Pancreas (tissue), 10 donors: ENCODE data around the gene CPSF6. TPM values are rescaled to one million over a fixed set of nuclear protein-coding genes. Genes with fewer than 3 reads are reported as not detected.

Experiments
- ATAC-seq, 4 donors: fragments of 200-7000 bp; cut with Tn5 transposase; one replicate each; pipeline versions ENCODE4 v1.8.0 to v1.9.1; 2020; ENCODE audit warnings: mild to moderate bottlenecking in 4 of 4, moderate library complexity in 4 of 4
- DNase-seq, 6 donors: peaks; one replicate each; pipeline ENCODE4 v3.0.0-alpha.2; 2020
- FAIRE-seq: peaks from 2 replicates; lab custom pipeline; 2012; peaks lifted over from hg19 to GRCh38; lab: Jason Lieb, UNC
- H3K27ac ChIP-seq, 4 donors: fragments of 200-600 bp; sonication (generic); 1 replicate in 3 of 4; 2 replicates in 1 of 4; pipeline versions ENCODE4 v1.5.0 to v1.8.0; 2020
- H3K27me3 ChIP-seq, 4 donors: fragments of 200-600 bp; one replicate each; pipeline ENCODE4 v1.8.0; 2021
- H3K36me3 ChIP-seq, 3 donors: fragments of 200-600 bp; sonication (generic) in 1 of 3; one replicate each; pipeline versions ENCODE4 v1.5.0 to v1.8.0; 2020 to 2021
- H3K4me1 ChIP-seq, 3 donors: fragments of 200-600 bp; one replicate each; pipeline ENCODE4 v1.8.0; 2021
- H3K4me3 ChIP-seq, 4 donors: fragments of 200-600 bp; sonication (generic) in 2 of 4; one replicate each; pipeline versions ENCODE4 v1.5.0 to v1.8.0; 2020 to 2021
- H3K9me3 ChIP-seq, 4 donors: fragments of 200-600 bp; one replicate each; pipeline ENCODE4 v1.8.0; 2021
- CTCF ChIP-seq, 4 donors: fragments of 200-600 bp; sonication (generic) in 3 of 4; IDR thresholded peaks; one replicate each; pipeline versions ENCODE4 v1.5.0 to v1.8.0; 2021; ENCODE audit warnings: antibody characterized with exemption in 4 of 4
- WGBS, 2 donors: extraction: QIAGEN DNeasy Blood & Tissue Kit; methylation state at CpG; one replicate each; pipeline ENCODE4 v1.1.7; 2013; 5-methylcytosine and 5-hydroxymethylcytosine counted together
- intact Hi-C, 3 donors: fragments of 100-400 bp; cut with DNase I; formaldehyde crosslinking; loops; one replicate each; pipeline versions ENCODE4 v1.11.1 to v1.14.2; 2022
- polyA plus RNA-seq, 2 donors: library from polyadenylated mRNA; stranded (reverse); fragments of 200-250 nt; gene quantifications; one replicate each; pipeline ENCODE4 v1.2.3, GENCODE V29; 2013
- total RNA-seq, 6 donors: library from RNA; stranded (reverse); fragmentation: NEBNext Ultra II Directional in 4 of 6; extraction: Animal tissue kit (Norgen Biotek cat#: 25700) in 4 of 6; gene quantifications; one replicate each; pipeline versions ENCODE4 v1.2.1 to v1.2.4, GENCODE V29; 2021 to 2023
- donor health status: healthy with polysubstance abuse.
- donor health status: DM: no; HTN: no; CAD: no; lungs with moderate emphysema.
- donor health status: DM: no; HTN: no; CAD: no.
- donor health status: control.
- donor health status: control.
- donor health status: Bipolar disorder and iron deficiency.
- donor health status: DM: yes; HTN: yes; CAD: no.
- donor health status: DM: no; HTN: no; CAD: no.
- donor health status: DM: no; HTN: no; CAD: no.
- donor health status: DM: yes; HTN: yes; CAD: no.

The CPSF6 gene
- total and polyA plus RNA-seq, 8 donors: 14.1 to 34.2 (median 25.1) TPM

DNA sequence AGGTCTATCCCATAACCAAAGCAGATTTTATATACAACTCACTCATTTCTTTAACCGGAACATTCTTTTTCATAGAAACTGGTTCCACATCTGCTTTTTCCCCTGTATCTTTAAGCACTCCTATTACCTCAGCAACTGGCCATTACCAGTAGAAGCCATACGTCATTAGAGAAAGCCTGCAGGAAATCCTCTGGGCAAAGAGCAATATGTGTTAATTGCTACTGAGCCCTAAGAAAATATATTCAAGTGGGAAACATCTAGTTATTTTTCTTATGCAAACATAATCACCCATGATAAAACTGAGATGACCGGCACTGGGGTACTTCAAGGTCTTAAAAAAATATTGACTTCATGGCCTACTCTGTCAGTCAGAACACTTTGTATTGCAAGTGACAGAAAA, 28.2 kb upstream of the CPSF6 start:
- no peak overlapping the region for H3K4me3 ChIP-seq
- H3K9me3 ChIP-seq: no peaks in the 10 kb centered on the region
- H3K36me3 ChIP-seq: no peaks in the 10 kb centered on the region
- no peak for FAIRE-seq
- no peak overlapping the region for H3K27ac ChIP-seq
- H3K27me3 ChIP-seq: no peaks in the 10 kb centered on the region
- no peak for DNase-seq
- H3K4me1 ChIP-seq: no peaks in the 10 kb centered on the region
- 71 to 75% methylated on average over 3 of the region's 3 CpGs for WGBS, 2 donors
- ATAC-seq: no peak
- intact Hi-C loops: no loop called here
- TF ChIP-seq CTCF (IDR thresholded peaks at IDR 0.05): no peak

- Histone ChIP-seq H3K4me1 (no peaks in the 10 kb centered on the region), H3K4me3 (no peak overlapping the region), H3K27me3 (no peaks in the 10 kb centered on the region), H3K9me3 (no peaks in the 10 kb centered on the region), H3K27ac (no peak overlapping the region), H3K36me3 (no peaks in the 10 kb centered on the region)
- FAIRE-seq (no peak), ATAC-seq (no peak), DNase-seq (no peak)
- intact Hi-C loops: no loop called here
- TF ChIP-seq CTCF (IDR thresholded peaks at IDR 0.05): no peak
- 54 to 69% methylated on average over 1 of the region's 1 CpG for WGBS, 2 donors
Measured at GRCh38 chr12:69214169-69214568, 25.2 kb upstream of the CPSF6 start.

DNA sequence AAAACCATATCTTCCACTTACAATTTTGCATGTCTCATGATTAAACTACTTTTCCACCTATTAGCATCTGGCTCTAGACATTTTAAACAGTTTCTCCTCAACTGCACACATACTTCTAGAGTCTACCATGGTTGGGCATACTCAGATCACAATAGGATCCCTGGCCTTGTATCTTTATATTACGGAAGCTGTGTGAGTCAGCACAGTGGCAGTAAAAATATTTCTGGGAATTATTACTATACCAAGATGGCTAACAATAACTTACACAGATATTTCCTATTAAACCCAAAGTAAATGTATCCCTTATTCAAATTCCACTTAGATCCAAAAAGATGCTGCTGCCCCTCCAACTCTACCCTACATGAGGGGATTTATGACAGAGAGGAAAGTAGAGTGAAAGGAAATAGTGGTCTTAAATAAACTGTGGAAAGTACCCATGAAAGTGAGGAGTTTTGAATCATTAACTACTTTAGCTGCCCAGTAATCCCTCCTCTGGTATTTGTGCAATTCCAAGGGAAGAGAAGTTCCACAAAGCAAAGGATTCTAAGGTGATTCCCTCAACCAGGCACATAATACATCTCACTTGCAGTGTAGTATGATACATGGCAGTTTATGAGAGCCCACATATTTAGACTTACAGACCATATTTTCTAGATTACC, 14.0 kb upstream of the CPSF6 start:
- TF ChIP-seq CTCF (IDR thresholded peaks at IDR 0.05): no peak
- 96% methylated on average over 1 of the region's 1 CpG for WGBS, 2 donors
- Histone ChIP-seq H3K4me3 (no peak overlapping the region), H3K27ac (no peak overlapping the region), H3K4me1 (no peaks in the 10 kb centered on the region), H3K36me3 (no peaks in the 10 kb centered on the region), H3K9me3 (peaks cover 0 to 4% (median 0%) of the 10 kb centered on the region in 4 donors), H3K27me3 (no peaks in the 10 kb centered on the region)
- intact Hi-C loops: no loop called here
- no peak for FAIRE-seq
- no peak for ATAC-seq
- DNase-seq: no peak

GRCh38 chr12:69231479-69231878, 7.9 kb upstream of the CPSF6 start:
- peaks cover 0 to 4% (median 0%) of the 10 kb centered on the region in 4 donors for H3K9me3 ChIP-seq
- ATAC-seq (no peak), FAIRE-seq (no peak), DNase-seq (no peak)
- H3K4me1 ChIP-seq: no peaks in the 10 kb centered on the region
- no peaks in the 10 kb centered on the region for H3K36me3 ChIP-seq
- H3K27ac ChIP-seq: no peak overlapping the region
- H3K4me3 ChIP-seq: no peak overlapping the region
- H3K27me3 ChIP-seq: no peaks in the 10 kb centered on the region
- no peak for TF ChIP-seq CTCF (IDR thresholded peaks at IDR 0.05)
- intact Hi-C loops: no loop called here

DNA sequence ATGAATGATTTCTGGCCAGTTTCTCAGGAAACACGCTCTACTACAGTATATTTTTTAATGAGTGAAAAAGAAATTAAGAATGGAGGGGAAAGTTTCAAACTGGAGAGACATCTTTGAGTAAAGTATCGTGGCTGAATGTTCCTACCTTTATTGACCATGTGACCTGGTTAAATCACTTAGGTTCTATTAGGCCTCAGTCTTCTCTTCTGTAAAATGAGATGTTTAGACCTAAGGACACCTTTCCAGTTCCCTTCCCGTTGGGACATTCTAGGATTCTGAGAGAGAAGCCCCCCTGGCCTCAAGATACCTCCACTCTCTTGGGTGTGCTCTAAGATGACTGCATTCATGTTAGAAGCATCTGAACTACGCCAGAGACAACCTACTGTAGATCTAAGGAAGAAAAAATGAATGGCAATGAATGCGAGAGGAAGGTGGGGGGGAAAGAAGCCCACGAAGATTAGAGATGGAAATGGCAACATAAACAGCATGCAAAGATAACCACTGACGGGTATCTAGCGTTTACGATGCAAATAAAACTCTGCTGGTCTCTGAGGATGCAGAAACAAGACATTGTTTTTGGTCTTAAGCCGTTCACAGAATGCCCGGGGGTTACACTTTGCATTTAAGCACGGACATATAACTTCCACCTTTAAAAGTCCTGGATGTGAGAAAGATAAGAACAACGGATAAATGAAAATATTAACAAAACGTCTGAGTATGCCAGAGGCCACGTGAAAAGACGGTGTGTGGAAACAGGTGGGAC, 599 bp upstream of the CPSF6 start:
- no peak for DNase-seq
- 12 to 13% methylated on average over 16 of the region's 16 CpGs for WGBS, 2 donors
- peak overlapping the region; percentile 60 to 96 (median 83) for H3K4me3 ChIP-seq
- no peak for TF ChIP-seq CTCF (IDR thresholded peaks at IDR 0.05)
- no peaks in the 10 kb centered on the region for H3K27me3 ChIP-seq
- no peaks in the 10 kb centered on the region for H3K36me3 ChIP-seq
- ATAC-seq: peak in 2 of 4 donors; percentile 2 to 6
- intact Hi-C loops: no loop called here
- peaks cover 6 to 25% (median 22%) of the 10 kb centered on the region in 3 donors for H3K4me1 ChIP-seq
- peak overlapping the region; percentile 82 to 95 (median 90) for H3K27ac ChIP-seq
- no peak for FAIRE-seq
- no peaks in the 10 kb centered on the region for H3K9me3 ChIP-seq
